ENCODE data around the gene PEX19. TPM values are rescaled to one million over a fixed set of nuclear protein-coding genes. Genes with fewer than 3 reads are reported as not detected.

PEX19 gene
- total and polyA plus RNA-seq, 7 donors, result 25.6 to 57.4 (median 49.0) TPM

GRCh38 chr1:160244209-160244608 lies 40.7 kb downstream of the PEX19 start:
- 95% methylated on average over 1 of the region's 1 CpG for WGBS, 2 donors
- Histone ChIP-seq H3K4me1 (peaks cover 0 to 30% (median 12%) of the 10 kb centered on the region in 4 donors), H3K4me3 (no peak overlapping the region), H3K9me3 (no peaks in the 10 kb centered on the region), H3K27ac (no peak overlapping the region), H3K27me3 (no peaks in the 10 kb centered on the region), H3K36me3 (peaks cover 10 to 48% (median 13%) of the 10 kb centered on the region in 4 donors)
- no peak for TF ChIP-seq POLR2AphosphoS5 (IDR thresholded peaks at IDR 0.05)
- no peak for DNase-seq
- intact Hi-C loops (cut with DNase I), result no loop called here

- Histone ChIP-seq H3K36me3 (peaks cover 13 to 52% (median 15%) of the 10 kb centered on the region in 4 donors), H3K9me3 (no peaks in the 10 kb centered on the region), H3K27me3 (no peaks in the 10 kb centered on the region), H3K4me3 (no peak overlapping the region), H3K27ac (no peak overlapping the region), H3K4me1 (peaks cover 0 to 30% (median 12%) of the 10 kb centered on the region in 4 donors)
- no peak for DNase-seq
- TF ChIP-seq POLR2AphosphoS5 (IDR thresholded peaks at IDR 0.05) (no peak), POLR2A (IDR thresholded peaks at IDR 0.05) (no peak), CTCF (IDR thresholded peaks at IDR 0.05) (no peak), EP300 (IDR thresholded peaks at IDR 0.05) (no peak)
- intact Hi-C loops (cut with DNase I), result no loop called here
Measured at GRCh38 chr1:160243767-160244166, 41.2 kb downstream of the PEX19 start.

DNA sequence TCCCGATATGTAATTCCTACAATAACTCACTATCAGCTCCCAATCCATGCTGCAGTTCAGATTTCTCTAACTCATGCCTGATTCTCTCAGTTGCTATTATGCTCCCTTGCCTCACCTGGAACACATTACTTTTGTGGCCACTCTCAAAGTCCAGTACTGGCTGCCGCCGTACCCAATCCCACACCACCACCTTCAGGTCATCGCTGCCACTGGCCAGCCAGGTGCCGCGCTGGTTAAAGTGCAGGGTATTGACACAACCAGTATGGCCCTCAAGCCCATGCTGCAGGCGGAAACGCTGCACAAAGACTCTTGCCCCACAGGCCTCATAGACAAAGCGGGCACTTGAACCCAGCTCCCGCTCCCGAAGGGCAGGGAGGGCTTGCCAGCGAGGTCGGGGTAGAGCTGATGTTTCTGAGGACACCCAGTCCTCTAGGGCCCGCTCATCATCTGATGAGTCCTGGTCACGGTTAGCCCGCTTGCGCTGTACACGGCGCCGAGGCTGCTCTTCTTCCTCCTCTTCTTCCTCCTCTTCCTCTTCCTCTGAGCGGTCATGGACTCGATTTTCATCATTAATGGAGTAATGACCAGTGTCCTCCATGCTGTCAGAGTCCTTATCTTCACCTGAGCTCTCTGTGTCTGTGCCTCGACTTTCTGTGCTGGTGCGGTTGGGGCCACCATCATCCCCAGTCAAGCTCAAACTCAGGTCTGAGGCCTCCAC lies 45.2 kb downstream of the PEX19 start:
- H3K27me3 ChIP-seq, result no peaks in the 10 kb centered on the region
- no peak overlapping the region for H3K4me3 ChIP-seq
- no peak overlapping the region for H3K27ac ChIP-seq
- intact Hi-C loops (cut with DNase I), result no loop called here
- 96 to 97% methylated on average over 24 of the region's 24 CpGs for WGBS, 2 donors
- no peaks in the 10 kb centered on the region for H3K9me3 ChIP-seq
- no peak for DNase-seq
- no peak for TF ChIP-seq POLR2A (IDR thresholded peaks at IDR 0.05)
- peaks cover 0 to 9% (median 4%) of the 10 kb centered on the region in 4 donors for H3K4me1 ChIP-seq
- peaks cover 33 to 93% (median 46%) of the 10 kb centered on the region in 4 donors for H3K36me3 ChIP-seq

- intact Hi-C loops (cut with DNase I), result no loop called here
- no peak overlapping the region for H3K4me3 ChIP-seq
- peaks cover 0 to 1% (median 0%) of the 10 kb centered on the region in 4 donors for H3K4me1 ChIP-seq
- H3K36me3 ChIP-seq, result peaks cover 33 to 95% (median 46%) of the 10 kb centered on the region in 4 donors
- WGBS, 2 donors, result 92 to 97% methylated on average over 5 of the region's 5 CpGs
- H3K27me3 ChIP-seq, result no peaks in the 10 kb centered on the region
- H3K9me3 ChIP-seq, result no peaks in the 10 kb centered on the region
- DNase-seq, result no peak
- H3K27ac ChIP-seq, result no peak overlapping the region
- TF ChIP-seq CTCF (IDR thresholded peaks at IDR 0.05), result no peak
Measured at GRCh38 chr1:160238408-160238807, 46.5 kb downstream of the PEX19 start.

- Histone ChIP-seq H3K9me3 (no peaks in the 10 kb centered on the region), H3K4me3 (no peak overlapping the region), H3K27ac (no peak overlapping the region), H3K36me3 (peaks cover 27 to 95% (median 46%) of the 10 kb centered on the region in 4 donors), H3K4me1 (no peaks in the 10 kb centered on the region), H3K27me3 (no peaks in the 10 kb centered on the region)
- intact Hi-C loops (cut with DNase I), result no loop called here
- WGBS, 2 donors, result 93 to 95% methylated on average over 2 of the region's 2 CpGs
- TF ChIP-seq CTCF (IDR thresholded peaks at IDR 0.05) (no peak), POLR2AphosphoS5 (IDR thresholded peaks at IDR 0.05) (no peak), POLR2A (IDR thresholded peaks at IDR 0.05) (no peak), EP300 (IDR thresholded peaks at IDR 0.05) (no peak)
- DNase-seq, result no peak
Measured at GRCh38 chr1:160237558-160237957, 47.4 kb downstream of the PEX19 start.

- H3K36me3 ChIP-seq, result peaks cover 27 to 95% (median 46%) of the 10 kb centered on the region in 4 donors
- no peak overlapping the region for H3K27ac ChIP-seq
- TF ChIP-seq POLR2A (IDR thresholded peaks at IDR 0.05) (no peak), POLR2AphosphoS5 (IDR thresholded peaks at IDR 0.05) (no peak), EP300 (IDR thresholded peaks at IDR 0.05) (no peak), CTCF (IDR thresholded peaks at IDR 0.05) (no peak)
- intact Hi-C loops (cut with DNase I), result no loop called here
- 89 to 90% methylated on average over 5 of the region's 5 CpGs for WGBS, 2 donors
- no peak overlapping the region for H3K4me3 ChIP-seq
- H3K9me3 ChIP-seq, result no peaks in the 10 kb centered on the region
- no peak for DNase-seq
- H3K27me3 ChIP-seq, result no peaks in the 10 kb centered on the region
- no peaks in the 10 kb centered on the region for H3K4me1 ChIP-seq
Measured at GRCh38 chr1:160236806-160237205, 48.1 kb downstream of the PEX19 start.

All from sigmoid colon (tissue), 7 donors.